ENCODE measurements around the gene KCND3. TPM values are rescaled to one million over a fixed set of nuclear protein-coding genes. Genes with fewer than 3 reads are reported as not detected.

KCND3 gene
- total and polyA plus RNA-seq, 2 experiments from 2014 or later, result 0.10 to 0.18 TPM

DNA sequence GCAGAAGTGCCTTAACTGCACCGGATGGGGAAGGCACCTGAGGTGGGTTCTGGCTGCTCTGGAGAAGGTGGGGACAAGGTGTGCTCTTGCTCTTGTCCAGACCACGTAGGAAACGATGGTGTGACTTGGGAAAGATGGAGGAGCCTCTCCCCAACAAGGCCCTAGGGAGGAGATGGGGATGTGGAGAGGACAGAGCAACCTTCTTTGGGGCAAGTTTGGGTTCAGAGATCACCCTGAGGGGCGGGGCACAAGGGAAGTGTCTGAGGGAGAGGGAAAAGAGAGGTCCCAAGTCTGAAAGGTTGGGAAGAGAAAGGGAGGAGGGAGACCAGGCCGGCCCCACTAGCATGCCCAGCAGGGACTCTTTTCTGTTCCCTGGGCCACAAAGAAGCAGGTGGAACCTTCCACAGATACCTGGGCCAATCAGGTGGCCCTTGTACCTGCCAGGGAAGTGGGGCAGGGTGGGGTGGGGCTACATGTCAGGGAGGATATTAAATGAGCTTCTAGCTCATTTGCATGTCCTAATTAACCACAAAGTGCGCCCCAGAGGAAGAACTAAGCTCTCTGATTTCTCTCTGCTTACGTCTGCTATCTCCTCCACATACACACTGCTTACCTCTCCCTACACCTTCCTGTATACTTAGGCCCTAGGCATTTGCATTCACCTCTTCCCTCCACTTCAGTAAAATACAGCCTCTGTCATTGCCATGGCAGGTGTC is 266.2 kb downstream of the KCND3 start:
- Histone ChIP-seq H3K9me2 (ENCODE audit: insufficient read depth) (peaks cover 6% of the 10 kb centered on the region; the same call in 1 of the 2 replicates), H3K27me3 (ENCODE audit: insufficient read depth) (no peaks in the 10 kb centered on the region), H3K4me3 (no peak overlapping the region), H3K4me2 (no peak overlapping the region), H3K4me1 (ENCODE audit: insufficient read depth) (peaks cover 43% of the 10 kb centered on the region), H4K20me1 (replicated peaks; ENCODE audit: insufficient read depth) (peaks cover 3% of the 10 kb centered on the region; the same call in 1 of the 2 replicates), H3K36me3 (ENCODE audit: insufficient read depth) (no peaks in the 10 kb centered on the region), H2AFZ (no peak overlapping the region), H3F3A (replicated peaks; ENCODE audit: low read depth) (no peaks in the 10 kb centered on the region; the same call in 1 of the 2 replicates), H3K27ac (ENCODE audit: low read depth) (no peak overlapping the region), H3K79me2 (replicated peaks; ENCODE audit: insufficient read depth) (no peaks in the 10 kb centered on the region; the same call in 1 of the 2 replicates)
- H3K4me1 Mint-ChIP-seq, result peaks cover 51% of the 10 kb centered on the region
- peaks cover 2% of the 10 kb centered on the region; the same call in 1 of the 3 replicates for H3K36me3 Mint-ChIP-seq (ENCODE audit: low read depth)
- ATAC-seq, result no peak
- H3K4me3 Mint-ChIP-seq, result no peak overlapping the region
- no peak for DNase-seq (ENCODE audit: low spot score)
- TF ChIP-seq ZNF114 (CRISPR knock-in tag; IDR thresholded peaks at IDR 0.05) (no peak), NANOG (IDR thresholded peaks at IDR 0.05; ENCODE audit: borderline replicate concordance) (no peak), EZH2 (IDR thresholded peaks at IDR 0.05; ENCODE audit: low read depth, unreplicated experiment) (no peak), STAT1 (IDR thresholded peaks at IDR 0.05; ENCODE audit: unreplicated experiment) (no peak), CTCF (conservative IDR thresholded peaks at IDR 0.05; ENCODE audit: low read depth in 2 of 2) (no peak), REST (IDR thresholded peaks at IDR 0.05; ENCODE audit: unreplicated experiment) (no peak)
- H3K9me3 Mint-ChIP-seq, result no peaks in the 10 kb centered on the region
- H3K27ac Mint-ChIP-seq, result no peak overlapping the region
- H3K27me3 Mint-ChIP-seq (ENCODE audit: insufficient read depth, low read depth, poor library complexity), result peaks cover 8% of the 10 kb centered on the region

DNA sequence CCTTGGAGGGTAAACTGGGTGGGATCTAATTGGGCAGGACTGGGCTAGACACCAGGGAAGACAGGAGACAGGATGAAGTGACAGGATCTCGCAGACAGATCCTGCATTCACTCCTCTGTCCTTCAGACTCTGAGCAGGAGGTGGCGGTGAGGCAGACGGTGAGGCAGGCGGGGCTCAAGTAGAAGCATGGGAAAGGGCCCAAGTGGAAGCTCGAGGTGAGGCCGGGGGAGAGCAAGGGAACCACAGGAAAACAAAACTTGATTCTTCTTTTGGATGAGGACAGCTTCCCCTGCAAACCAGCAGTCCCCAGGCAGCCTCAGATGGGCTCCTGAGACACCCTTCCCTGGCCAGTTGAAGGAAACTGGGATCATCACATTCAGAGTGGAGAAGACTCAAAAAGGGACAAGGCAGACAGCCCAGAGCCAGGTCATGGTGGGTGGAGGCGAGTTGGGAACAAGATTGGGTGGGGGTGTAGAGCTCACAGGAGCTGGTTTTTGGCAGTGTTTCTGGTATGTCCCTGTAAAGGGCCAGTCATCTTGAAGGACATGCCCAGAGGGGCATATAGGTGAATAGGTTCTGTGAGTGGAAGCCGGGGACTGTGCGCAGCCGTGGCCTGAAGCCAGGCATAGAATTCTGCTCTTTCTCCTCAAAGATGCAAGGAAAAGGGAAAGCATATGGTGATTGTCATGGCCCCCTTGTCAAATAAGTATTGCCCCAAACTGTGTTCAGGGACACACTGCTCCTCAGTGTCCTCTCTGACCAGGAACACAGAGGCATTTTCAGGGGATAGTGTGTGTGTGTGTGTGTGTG is 268.3 kb downstream of the KCND3 start:
- peak; percentile 39 for DNase-seq (ENCODE audit: low spot score)
- no peaks in the 10 kb centered on the region for H4K20me1 ChIP-seq (replicated peaks; ENCODE audit: insufficient read depth)
- H3K9me3 Mint-ChIP-seq, result no peaks in the 10 kb centered on the region; the same call in 2 of the 3 replicates
- peak; percentile 27 for ATAC-seq
- H3K4me1 Mint-ChIP-seq, result peaks cover 48% of the 10 kb centered on the region
- peaks cover 43% of the 10 kb centered on the region for H3K4me1 ChIP-seq (ENCODE audit: insufficient read depth)
- peaks cover 6% of the 10 kb centered on the region; the same call in 1 of the 2 replicates for H3K9me2 ChIP-seq (ENCODE audit: insufficient read depth)
- H3K4me3 Mint-ChIP-seq, result no peak overlapping the region; the same call in 2 of the 3 replicates
- no peaks in the 10 kb centered on the region for H3K36me3 Mint-ChIP-seq (ENCODE audit: low read depth)
- no peaks in the 10 kb centered on the region; the same call in 1 of the 2 replicates for H3F3A ChIP-seq (replicated peaks; ENCODE audit: low read depth)
- peaks cover 11% of the 10 kb centered on the region for H3K27me3 Mint-ChIP-seq (ENCODE audit: insufficient read depth, low read depth, poor library complexity)
- no peaks in the 10 kb centered on the region for H3K79me2 ChIP-seq (replicated peaks; ENCODE audit: insufficient read depth)
- H3K27me3 ChIP-seq (ENCODE audit: insufficient read depth), result no peaks in the 10 kb centered on the region
- H3K36me3 ChIP-seq (ENCODE audit: insufficient read depth), result no peaks in the 10 kb centered on the region
- 0 out of 2 replicates have a peak overlapping the region, but pooled peaks have one; percentile 45 for H3K27ac ChIP-seq (ENCODE audit: low read depth)
- H2AFZ ChIP-seq, result no peak overlapping the region
- peak overlapping the region; percentile 28 for H3K27ac Mint-ChIP-seq
- no peak overlapping the region for H3K4me3 ChIP-seq
- H3K4me2 ChIP-seq, result peak overlapping the region; percentile 42
- TF ChIP-seq EZH2phosphoT487 (IDR thresholded peaks at IDR 0.05; ENCODE audit: unreplicated experiment), result no peak
- no peak for TF ChIP-seq EZH2 (IDR thresholded peaks at IDR 0.05; ENCODE audit: low read depth, unreplicated experiment)
- TF ChIP-seq ZNF331 (CRISPR knock-in tag; IDR thresholded peaks at IDR 0.05; ENCODE audit: low read depth), result no peak
